Activated naive CD4-positive, alpha-beta T cell (primary cell): ENCODE measurements around the gene TTC23.
"Not testable (repeated sequence)": the region's sequence is repeated elsewhere in the genome, so short reads cannot be mapped to it uniquely, and the experiment has no call there.

Experiments
- DNase-seq, 4 experiments: peaks; one replicate each; lab custom pipeline; 2025; lab: John Stamatoyannopoulos, UW

Gene TTC23

DNA sequence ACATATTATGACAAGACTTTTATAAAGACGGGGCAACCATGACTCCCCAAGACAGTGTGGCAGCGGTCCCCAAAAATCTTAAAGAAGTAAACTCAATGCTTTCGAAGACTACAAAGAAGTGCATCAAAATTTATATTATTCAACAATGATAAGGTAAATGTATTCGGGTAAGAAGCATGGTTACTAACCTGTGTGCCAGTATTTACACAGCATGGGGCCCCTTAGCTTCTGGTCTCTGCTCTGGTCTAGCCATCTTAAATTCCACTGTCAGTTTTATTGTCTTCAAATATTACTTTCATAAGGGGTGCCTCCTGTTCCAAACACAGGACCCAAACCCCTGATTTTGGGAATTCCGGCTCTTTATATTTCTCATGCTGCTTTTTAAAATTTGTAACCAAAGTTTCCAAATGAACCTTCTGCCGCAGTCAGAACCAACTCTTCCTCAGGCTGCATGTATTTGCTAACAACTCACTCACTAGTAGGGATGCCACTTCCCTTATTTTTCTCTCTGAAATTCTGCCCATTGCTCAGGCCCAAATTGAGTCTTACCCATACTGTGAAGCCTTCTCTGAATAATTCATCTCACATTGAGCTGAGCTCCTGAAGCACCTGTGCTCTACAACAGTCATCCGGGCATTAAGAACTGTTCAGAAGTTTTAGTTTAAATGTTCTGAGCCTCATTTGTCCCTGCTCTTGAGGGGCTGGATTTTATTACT is 1.2 kb downstream of the TTC23 start:
- DNase-seq = no peak

DNA sequence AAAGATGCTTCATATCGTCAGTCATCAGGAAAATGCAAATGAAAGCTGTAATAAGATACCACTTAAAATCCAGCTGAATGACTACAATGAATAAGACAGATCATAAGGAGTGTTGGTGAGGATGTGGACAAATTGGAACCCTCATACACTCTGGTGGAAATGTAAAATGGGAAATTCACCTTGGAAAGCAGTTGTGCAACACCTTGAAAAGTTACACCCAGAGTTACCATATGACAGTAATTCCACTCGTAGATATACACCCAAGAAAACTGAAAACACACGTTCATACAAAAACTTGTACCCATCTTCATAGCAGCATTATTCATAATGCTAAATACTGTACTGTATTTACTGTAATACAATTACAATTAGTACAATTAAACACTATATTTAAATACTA is 2.3 kb downstream of the TTC23 start:
- DNase-seq = no peak

DNA sequence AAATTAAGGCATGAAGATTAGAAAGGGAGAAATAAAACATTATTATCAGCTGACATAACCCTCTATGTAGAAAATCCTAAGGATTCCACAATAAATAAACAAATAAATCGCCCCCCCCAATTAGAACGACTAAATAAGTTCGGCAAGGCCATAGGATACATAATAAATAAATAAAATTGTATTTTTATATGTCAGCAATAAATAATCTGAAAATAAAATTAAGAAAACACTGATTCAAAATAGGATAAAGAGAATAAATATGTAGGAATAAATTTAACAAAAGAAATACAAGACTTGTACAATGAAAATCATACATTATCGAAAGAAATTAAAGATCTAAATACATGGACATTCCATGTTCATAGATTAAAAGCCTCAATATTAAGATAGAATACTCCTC is 5.1 kb downstream of the TTC23 start:
- no peak for DNase-seq

DNA sequence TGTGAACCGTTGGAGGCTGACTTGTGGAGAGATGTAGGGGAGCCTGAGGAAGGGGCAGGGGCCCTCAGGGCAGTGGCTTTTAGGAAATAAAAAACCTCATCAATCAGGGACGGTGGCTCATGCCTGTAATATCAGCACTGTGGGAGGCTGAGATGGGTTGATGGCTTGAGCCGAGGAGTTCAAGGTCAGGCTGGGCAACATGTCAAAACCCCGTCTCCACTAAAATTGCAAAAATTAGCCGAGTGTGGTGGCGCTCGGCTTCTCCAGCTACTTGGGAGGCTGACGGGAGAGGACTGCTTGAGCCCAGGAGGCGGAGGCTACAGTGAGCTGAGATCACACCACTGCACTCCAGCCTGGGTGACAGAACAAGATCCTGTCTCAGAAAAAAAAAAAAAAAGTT is 7.6 kb downstream of the TTC23 start:
- DNase-seq = no peak

DNA sequence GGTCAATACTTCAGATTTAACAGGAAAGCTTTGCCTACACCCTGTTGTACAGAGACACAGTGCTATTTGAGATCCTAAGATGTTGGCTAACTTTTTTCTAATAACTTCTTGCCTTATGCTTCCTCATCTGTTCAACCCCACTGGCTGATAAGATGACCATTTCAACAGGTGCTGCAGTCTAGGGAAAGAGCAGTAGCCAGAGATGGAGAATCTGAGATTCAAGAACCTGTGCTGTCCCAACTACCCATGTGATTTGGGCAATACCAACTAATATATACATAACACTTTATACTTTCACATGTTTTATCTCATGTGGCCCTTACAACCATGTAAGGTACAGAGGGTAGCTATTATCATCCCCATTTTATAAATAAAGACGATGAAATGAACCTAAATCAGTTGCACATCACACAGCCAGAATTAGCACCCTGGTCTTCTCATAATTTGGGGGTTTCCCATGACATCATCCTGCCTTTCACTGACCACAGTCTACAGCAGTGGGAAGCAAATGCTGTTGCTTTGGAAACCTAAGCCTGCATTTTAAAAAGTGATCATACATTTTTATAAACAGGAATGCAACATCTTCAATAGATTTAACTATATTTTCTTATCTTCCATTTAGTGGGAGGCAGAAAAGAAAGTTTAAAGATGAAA is 9.7 kb downstream of the TTC23 start:
- no peak for DNase-seq

DNA sequence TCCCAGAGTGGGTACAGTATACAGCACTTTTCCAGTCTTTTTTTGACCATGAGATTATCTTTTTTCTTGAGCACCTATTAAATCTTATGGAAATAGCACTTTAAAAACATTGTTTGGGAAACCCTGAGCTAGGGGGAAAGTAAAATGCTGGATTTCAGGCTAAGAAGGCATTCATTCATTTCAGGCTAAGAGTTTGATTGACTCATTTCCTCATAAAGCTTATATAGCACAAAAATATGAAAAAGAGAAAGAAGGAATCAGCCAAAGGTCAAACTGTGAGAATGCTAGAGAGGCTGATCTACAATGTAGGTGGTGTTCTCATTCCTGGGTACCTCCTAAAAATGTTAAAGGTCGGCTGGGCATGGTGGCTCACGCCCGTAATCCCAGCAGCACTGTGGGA is 10.5 kb downstream of the TTC23 start:
- DNase-seq = no peak

DNA sequence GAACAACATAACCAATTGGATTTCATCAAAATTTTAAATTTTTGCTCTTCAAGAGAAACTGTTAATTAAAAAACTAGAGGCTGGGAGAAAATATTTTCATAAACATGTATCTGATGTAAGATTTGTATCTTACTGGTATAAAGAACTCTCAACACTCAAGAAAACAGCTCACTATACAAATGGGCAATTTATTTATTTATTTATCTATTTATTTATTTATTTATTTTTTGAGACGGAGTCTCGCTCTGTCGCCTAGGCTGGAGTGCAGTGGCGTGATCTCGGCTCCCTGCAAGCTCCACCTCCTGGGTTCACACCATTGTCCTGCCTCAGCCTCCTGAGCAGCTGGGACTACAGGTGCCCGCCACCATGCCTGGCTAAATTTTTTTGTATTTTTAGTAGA is 15.2 kb downstream of the TTC23 start:
- DNase-seq = not testable (repeated sequence)

DNA sequence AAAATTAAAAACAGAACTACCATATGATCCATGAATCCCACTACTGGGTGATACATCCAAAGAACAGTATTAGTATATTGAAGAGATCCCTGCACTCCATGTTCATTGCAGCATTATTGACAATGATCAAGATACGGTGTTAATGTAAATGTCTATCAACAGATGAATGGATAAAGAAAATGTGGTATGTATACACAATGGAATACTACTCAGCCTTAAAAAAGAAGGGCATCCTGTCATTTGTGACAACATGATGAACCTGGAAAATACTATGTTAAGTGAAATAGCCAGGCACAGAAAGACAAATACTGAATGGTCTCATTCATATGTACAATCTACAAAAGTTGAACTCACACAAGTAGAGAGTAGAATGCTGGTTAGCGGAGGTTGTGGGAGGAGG is 16.6 kb downstream of the TTC23 start:
- no peak for DNase-seq

DNA sequence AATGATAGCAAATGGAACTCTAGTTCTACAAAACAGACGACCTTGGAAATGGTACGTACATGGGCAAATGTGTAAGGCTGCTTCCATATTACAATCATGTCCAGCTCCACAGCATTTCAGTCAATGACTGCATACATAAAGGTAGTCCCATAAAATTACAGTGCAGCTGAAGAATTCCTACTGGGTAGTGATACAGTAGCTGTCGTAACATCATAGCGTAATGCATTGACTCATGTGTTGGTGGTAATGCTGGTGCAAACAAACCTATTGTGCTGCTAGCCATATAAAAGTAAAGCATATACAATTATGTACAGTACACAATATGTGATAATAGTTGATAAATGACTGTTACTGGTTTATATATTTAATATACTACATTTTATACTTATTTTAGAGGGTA is 18.5 kb downstream of the TTC23 start:
- DNase-seq = no peak

DNA sequence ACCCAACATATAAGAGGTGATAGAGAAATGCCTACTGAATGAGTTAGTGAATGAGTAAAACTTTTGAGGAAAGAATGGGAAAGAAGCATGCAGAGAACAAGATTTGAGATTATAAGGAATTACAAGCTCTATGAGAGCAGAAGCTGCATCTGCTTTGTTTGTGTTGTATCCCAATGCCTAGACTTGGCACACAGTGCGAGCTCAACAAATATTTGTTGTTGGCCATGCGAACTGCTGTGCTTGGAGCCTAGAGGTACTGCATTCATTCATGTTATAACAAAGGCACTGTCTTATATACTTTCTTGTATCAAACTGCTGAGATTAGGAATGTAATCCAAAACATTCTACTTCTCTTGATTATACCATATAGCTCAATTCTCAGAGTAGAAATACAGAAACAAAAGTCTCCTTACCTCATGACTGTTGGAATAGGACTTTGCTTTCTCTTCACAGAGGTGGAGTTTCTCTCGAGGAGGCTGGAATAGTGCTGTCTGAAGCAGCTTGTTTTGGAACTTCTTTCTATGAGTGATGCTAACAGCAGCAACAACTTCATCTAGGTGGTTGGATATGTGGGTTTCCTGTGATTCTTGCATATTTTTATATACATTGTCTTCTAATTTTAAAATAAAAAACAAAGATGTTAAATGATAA is 21.1 kb downstream of the TTC23 start:
- DNase-seq = no peak

DNA sequence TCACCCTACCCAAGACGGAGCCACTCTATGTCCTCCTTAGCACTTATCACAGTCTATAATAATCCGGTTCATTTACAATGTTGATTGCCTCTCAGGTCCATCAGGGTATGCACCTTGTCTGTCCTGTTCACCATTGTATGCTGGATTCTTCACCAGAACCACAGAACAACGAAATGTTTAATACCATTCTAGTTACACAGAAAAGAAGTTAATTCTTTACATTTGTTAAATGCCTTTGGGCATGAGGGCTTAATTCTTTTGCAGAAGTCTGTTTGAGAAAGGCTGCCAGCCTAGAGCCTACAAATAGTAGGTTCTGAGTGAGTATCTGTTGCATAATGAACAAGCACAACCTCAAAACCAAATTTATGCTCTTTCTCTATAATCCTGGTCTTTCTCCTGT is 22.6 kb downstream of the TTC23 start:
- DNase-seq = no peak

DNA sequence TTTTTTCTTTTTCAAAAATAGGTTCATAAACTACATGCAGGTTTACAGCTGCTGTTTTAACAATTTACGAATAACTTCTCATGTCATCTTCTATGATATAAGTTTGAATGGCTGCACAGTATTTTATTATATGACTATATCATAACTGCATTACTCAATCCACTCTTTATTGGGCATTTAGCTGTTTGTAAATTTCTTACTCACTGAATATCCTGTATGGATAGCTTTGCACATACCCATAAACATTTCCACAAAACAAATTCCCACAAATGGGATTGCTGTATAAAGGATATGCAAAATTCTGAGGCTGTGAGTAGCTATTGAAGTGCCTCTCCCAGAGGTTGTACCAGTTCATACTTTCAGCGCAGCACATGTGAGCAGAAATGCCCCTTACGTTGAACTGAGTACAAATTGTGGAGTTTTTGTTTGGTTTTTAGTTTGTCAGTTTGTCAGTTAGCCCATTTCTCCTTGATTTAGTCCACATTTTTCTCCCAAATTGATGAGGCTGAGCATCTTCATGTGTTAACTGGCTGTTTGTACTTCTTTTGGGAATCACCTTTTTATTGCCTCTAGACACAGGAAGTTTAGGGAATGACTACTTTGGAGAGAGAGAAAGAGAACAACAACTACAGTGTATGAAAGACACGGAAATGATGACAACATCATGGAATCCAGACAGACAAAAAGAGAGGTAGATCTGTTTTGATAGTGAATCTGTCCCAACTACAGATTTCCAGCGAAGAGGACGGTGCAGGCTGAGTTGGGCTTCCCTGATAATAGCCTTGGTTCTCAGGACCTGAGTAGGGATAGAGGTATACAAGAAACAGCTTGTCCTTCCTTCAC is 24.8 kb downstream of the TTC23 start:
- no peak for DNase-seq

DNA sequence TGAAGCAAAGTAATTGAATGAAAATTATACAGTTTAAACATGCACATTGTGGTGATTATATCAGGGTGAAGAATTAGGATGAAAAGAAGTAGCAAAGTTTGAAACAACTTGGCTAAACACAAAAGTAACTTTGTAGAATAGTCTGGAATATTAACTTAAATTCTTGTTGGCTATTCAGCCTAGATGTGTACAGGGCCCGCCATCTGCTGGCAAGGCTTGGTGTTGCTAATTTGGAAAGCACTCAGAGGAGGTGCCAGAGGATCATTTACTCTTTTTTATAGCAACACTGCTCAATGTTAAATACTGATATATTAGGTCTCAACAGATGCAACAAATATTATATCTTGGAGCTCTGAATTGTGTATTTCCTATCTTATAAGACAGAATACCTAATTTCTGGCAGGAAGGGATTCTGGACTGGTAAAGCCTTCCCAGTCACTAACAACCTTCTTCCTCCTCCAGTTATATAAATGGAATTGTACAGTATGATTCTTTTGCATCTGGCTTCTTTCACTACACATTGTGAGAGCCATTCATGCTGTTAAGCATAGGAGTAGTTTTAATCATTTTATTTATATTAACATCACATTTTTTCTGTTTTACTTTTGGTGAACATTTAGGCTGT is 36.1 kb downstream of the TTC23 start:
- peak in 3 of 4 experiments; percentile 13 to 39 (median 14) for DNase-seq

DNA sequence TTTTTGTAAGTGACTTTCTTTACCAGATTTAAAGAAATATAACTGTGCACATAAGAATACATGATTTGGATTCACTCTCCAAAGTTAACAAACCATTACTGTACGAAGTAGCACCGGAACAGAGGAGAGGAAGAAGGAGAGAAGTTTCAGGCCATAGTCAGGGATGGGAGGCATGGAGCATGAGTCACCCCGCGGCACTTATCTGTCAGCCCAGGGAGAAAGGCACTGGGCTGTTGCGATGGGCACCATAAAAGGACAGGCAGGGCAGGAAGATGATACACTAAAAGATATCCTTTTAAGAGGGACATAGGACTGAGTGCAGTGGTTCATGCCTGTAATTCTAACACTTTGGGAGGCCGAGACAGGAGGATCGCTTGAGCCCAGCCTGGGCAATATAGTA is 37.0 kb downstream of the TTC23 start:
- DNase-seq = no peak

DNA sequence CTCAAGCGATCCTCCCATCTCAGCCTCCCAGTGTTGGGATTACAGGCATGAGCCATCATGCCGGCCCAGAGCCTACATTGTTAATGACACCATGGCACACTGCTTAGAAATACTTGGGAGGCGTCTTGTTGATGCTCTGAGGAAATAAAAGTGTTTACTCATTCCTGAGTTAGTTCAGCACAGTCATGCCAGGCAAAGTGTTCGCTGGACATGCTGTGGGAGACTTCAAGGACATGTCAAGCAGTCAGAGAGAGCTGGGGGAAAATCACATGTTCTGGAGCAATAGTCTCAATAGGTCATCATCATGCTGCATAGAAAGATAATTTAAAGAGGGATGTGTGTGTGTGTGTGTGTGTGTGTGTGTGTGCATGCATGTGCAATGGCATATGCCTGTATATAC is 37.5 kb downstream of the TTC23 start:
- DNase-seq = no peak

DNA sequence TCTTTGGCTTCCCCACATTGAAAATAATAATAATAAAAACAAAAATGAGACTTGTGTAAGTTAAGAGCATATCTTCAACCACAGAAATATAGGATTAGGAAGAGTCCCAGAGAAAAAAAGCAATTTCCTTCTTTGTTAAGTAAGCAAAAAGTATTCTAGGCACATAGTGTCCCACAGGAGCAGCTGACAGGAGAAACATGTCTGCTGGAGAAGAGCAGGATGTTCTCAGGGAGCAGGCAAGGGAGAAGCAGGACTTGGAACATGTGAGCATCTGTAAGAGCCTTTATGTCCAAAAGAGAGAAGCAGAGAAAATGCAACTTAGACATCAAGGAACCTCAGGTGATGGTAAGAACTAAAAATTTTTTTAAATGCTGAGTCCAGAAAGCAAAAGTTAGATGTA is 39.0 kb downstream of the TTC23 start:
- no peak for DNase-seq

DNA sequence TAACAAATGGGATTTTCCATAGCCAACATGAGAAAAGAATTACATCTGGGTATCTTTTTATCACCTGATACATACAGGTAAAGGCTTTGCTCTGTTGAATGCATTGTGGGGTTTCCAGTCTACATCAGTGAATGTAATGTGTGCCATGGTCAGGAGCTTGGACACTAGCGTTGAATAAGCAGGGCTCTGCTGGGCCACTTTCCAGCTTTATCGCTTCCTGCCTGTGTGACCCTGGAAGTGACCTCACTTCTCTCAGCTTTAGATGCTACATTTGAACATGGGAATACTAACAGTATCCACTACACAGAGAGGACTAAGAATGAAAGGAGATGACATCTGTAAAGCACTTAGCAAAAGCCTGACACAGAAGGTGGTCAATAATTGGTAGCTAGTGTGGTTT is 40.1 kb downstream of the TTC23 start:
- no peak for DNase-seq

DNA sequence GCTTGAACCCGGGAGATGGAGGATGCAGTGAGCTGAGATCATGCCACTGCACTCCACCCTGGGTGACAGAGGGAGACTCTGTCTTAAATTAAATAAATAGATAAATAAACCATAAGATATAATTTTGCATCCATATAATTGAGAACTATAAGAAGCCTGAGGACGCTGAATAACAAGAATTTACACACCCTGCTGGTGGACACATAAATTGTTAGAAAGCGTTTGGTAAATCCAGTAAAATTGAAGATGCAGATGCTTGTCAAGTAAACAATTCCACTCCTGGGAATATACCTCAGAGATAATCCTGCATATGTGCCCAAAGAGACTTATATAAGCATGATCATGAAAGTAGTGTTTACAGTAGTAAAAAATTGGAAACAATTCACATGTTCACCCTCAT is 41.7 kb downstream of the TTC23 start:
- DNase-seq = no peak

DNA sequence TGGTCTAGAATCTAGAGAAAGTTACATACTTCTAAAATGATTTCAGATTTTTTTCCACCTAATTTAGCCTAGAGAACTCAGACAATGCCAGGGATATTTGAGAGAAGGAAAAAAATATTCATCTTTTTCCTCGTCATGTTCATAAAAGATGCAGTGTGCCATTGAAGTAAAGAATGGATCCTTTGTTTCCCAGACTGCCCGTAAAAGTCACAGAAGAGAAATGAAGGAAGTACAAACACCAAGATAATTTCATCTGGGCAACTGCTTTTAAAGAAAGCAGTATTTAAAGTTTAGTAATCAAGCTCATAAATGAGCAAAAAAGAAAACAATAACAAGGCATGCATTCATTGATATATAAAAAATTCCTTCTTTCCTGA is 47.2 kb downstream of the TTC23 start:
- DNase-seq = no peak

DNA sequence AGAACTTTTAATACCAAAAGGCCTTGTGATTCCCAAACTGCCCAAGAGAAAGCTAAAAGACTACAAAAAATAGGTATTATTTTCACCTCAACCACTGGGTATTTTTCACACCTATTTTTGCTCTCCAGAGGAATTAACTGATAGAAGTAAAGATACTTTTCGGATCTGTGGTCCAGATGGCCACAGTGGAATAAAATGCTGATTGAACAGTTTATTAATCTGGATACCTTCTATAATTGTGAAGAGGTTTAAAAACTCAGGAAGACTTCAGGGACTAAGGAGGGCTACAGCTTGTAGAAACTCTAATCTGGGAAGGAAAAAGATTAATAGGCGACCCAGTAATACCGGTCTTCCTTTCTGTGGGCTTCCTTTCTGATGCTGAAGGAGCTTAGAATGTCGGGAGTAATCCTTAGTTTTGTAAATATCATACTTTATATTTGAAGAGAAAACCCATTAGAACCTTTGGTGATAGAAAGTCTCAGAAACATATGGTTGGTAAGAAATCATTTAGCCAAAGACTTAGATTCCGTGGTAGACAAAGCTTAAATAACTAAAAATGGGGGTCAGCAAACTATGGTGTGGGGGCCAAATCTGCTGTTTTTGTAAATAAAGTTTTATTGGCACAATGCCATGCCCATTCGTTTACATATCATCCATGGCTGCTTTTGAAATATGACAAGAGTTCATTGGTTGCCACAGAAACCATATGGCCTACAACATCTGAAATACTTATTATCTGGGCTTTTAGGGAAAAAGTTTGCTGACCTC is 47.8 kb downstream of the TTC23 start:
- DNase-seq = no peak

DNA sequence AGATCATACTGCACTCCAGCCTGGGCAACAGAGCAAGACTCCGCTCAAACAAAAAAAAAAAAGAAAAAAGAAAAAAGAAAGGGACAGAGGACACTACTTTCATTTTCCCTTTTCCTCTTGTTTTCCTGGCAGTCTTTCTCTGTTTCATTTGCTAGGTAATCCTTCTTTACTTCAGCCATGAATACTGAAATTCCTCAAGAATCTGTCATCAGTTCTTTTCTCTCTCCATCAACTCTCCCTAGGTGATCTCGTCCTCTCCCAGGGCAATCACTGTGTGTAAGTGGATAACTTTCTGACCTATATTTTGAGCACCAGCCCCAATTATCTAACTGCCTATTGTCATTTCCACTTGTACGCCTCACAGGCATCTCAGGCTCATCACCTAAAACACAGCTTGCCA is 51.5 kb downstream of the TTC23 start:
- no peak for DNase-seq
